PFSK-1 (cell line): ENCODE measurements around the gene STK39.

Experiments used
- FOXP2 ChIP-seq: optimal IDR thresholded peaks from 2 replicates; pipeline ENCODE3; 2011; ENCODE audit warnings: borderline replicate concordance, control low read depth, inconsistent platforms; ENCODE audit not compliant: insufficient read depth; ENCODE audit errors: extremely low read length, extremely low read depth
- POLR2AphosphoS5 ChIP-seq: IDR thresholded peaks from 2 replicates; pipeline ENCODE4 v1.6.1; 2012; ENCODE audit warnings: low read depth, mild to moderate bottlenecking, control low read depth, low read length, moderate library complexity
- SIN3A ChIP-seq: IDR thresholded peaks from 2 replicates; pipeline ENCODE4 v1.6.1; 2012; ENCODE audit warnings: mild to moderate bottlenecking, low read length, moderate library complexity, borderline replicate concordance; ENCODE audit not compliant: insufficient read depth
- TAF1 ChIP-seq: IDR thresholded peaks from 2 replicates; pipeline ENCODE4 v1.6.1; 2012; ENCODE audit warnings: low read length, control low read depth, borderline replicate concordance; ENCODE audit not compliant: insufficient read depth
- TF ChIP-seq, protein P1 (sequence below), 2 experiments: IDR thresholded peaks; 2 replicates each; pipeline versions ENCODE4 v1.6.1 to v1.8.0; 2011 to 2012; ENCODE audit warnings: low read depth in 2 of 2, low read length in 2 of 2, control low read depth in 1 of 2, inconsistent platforms in 1 of 2, mild to moderate bottlenecking in 1 of 2, moderate library complexity in 1 of 2; ENCODE audit not compliant: insufficient read depth in 1 of 2

STK39 gene

DNA sequence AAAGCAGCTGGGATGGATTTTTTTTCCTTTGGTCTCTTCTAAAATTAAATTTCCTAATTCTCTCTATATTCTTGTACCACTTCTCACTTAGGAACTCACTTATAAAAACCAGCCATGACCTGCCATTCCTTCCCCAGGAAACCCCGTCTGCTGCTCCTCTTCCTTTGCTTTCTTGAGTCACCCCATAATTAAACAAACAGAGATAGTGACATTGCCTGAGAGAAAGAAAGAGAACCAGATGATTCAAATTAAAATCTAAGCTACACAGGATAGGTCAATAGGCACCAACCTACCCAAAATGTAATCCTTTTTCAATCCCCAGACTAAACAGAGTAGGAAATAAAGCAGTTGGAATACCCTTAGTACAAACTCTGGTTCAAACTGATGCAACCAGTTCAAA, 9.7 kb downstream of the STK39 start:
- TF ChIP-seq, protein P1, sequence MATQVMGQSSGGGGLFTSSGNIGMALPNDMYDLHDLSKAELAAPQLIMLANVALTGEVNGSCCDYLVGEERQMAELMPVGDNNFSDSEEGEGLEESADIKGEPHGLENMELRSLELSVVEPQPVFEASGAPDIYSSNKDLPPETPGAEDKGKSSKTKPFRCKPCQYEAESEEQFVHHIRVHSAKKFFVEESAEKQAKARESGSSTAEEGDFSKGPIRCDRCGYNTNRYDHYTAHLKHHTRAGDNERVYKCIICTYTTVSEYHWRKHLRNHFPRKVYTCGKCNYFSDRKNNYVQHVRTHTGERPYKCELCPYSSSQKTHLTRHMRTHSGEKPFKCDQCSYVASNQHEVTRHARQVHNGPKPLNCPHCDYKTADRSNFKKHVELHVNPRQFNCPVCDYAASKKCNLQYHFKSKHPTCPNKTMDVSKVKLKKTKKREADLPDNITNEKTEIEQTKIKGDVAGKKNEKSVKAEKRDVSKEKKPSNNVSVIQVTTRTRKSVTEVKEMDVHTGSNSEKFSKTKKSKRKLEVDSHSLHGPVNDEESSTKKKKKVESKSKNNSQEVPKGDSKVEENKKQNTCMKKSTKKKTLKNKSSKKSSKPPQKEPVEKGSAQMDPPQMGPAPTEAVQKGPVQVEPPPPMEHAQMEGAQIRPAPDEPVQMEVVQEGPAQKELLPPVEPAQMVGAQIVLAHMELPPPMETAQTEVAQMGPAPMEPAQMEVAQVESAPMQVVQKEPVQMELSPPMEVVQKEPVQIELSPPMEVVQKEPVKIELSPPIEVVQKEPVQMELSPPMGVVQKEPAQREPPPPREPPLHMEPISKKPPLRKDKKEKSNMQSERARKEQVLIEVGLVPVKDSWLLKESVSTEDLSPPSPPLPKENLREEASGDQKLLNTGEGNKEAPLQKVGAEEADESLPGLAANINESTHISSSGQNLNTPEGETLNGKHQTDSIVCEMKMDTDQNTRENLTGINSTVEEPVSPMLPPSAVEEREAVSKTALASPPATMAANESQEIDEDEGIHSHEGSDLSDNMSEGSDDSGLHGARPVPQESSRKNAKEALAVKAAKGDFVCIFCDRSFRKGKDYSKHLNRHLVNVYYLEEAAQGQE (IDR thresholded peaks at IDR 0.05; ENCODE audit: insufficient read depth in 1 of 2, low read depth in 2 of 2, low read length in 2 of 2) = no peak
- TF ChIP-seq POLR2AphosphoS5 (no peak), TAF1 (no peak), FOXP2 (no peak), SIN3A (no peak)

DNA sequence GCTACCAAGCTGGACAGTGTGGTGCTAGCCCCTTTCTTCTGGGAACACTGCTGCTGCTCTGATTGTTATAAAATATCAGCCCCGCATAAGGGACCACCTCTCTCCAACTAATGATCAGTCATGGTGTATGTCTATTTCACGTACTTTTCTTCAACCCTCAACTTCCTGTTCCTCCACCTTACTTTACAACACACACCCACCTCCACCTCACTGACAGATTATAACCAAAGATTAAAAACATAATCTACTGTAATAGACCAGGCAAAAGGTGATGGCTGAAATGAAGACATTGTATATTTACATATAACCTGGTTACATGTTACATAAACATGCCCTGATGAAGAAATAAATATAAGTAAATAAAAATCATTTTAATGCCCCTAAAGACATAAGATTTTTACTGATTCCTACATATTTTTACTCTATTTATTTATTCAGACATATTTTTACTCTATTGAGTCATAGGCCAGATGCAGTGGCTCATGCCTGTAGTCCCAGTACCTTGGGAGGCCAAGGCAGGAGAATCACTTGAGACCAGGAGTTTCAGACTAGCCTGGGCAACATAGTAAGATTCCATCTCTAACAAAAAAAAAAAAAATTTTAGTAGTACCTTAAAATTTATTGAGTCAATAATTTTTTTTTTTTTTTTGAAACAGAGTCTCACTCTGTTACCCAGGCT, 12.8 kb downstream of the STK39 start:
- TF ChIP-seq FOXP2 (no peak), TAF1 (no peak), POLR2AphosphoS5 (no peak), SIN3A (no peak)
- TF ChIP-seq, protein P1 (IDR thresholded peaks at IDR 0.05; ENCODE audit: insufficient read depth in 1 of 2, low read depth in 2 of 2, low read length in 2 of 2) = no peak

DNA sequence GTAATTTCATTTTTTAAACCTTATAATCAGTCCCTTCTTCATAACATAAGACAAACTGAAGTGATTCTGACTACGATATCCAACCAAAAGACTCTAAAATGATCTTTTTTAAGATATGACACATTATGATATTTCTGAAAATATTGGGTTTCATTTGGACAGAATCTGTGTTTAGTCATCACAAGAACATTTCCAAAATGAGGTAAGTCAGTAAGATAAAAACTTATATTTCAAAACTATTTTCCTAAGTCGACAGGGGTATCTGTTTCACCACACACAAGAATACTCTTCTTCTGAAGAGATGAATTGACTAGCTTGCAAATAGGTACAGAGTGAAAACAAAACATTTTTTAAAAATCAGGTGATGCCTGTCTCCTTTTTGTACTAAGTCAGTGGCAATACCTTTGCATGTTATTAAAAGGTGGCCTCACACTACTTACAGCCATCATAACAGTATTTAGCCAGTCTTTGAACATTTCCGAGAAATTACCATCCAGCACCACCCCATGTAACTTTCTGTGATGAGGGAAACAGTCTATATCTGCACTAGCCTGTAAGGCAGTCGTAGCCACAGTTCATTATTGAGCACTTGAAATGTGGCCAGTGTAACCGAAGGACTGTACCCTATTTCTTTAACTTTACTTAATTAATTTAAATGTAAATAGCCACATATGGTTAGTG, 13.5 kb downstream of the STK39 start:
- TF ChIP-seq, protein P1 (IDR thresholded peaks at IDR 0.05; ENCODE audit: insufficient read depth in 1 of 2, low read depth in 2 of 2, low read length in 2 of 2) = no peak
- TF ChIP-seq POLR2AphosphoS5 (no peak), FOXP2 (no peak), SIN3A (no peak), TAF1 (no peak)

DNA sequence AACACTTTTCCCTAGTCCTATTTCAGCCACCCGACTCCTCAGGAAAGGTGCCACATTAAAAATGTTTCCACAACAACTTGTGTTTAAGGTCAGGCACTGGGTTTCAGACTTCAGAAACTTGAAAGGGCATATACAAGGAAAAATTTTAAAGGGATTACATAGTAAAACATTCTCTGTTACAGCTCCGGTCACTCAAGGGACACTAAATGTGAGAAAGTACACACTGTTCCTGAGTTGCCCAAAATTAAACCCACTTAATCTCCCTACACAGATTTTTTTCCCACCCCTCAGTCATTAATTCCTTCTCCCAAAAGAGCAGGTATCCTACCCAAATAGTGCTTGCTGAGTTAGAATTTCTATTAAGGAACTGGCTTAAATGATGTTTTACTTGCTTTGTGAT, 14.2 kb downstream of the STK39 start:
- TF ChIP-seq, protein P1 (IDR thresholded peaks at IDR 0.05; ENCODE audit: insufficient read depth in 1 of 2, low read depth in 2 of 2, low read length in 2 of 2) = no peak
